G401 (cell line): ENCODE measurements around the gene NDST1. TPM values are rescaled to one million over a fixed set of nuclear protein-coding genes. Genes with fewer than 3 reads are reported as not detected.
"Not testable (repeated sequence)": the region's sequence is repeated elsewhere in the genome, so short reads cannot be mapped to it uniquely, and the experiment has no call there.

Experiments
- DNase-seq: peaks from one replicate; pipeline ENCODE4 v3.0.0-alpha.2; 2015; ENCODE audit warnings: low spot score
- in situ Hi-C: cut with HindIII; loops from 2 replicates; pipeline ENCODE4 v1.10.0; 2016; ENCODE audit warnings: low sequenced_read_pairs, mixed read lengths
- total RNA-seq: library from RNA; depleted of rRNA; stranded (reverse); fragments of >200 nt; shearing (Covaris generic); gene quantifications from 2 replicates; pipeline ENCODE4 v1.2.3, GENCODE V29; 2014; rRNA removed

Gene NDST1
- total RNA-seq = 68.1 and 76.0 TPM in 2 replicates

GRCh38 chr5:150507474-150508276 is at the start of gene NDST1:
Gene NDST1 (plus strand): TSS chr5:150508131. CDS start chr5:150521255, 13,124 bp downstream.
- no peak for DNase-seq
- in situ Hi-C loops = no loop called here

- in situ Hi-C loops = no loop called here
- peak; percentile 59 for DNase-seq
These were observed 49.0 kb upstream of the NDST1 start for GRCh38 chr5:150458802-150459557.

GRCh38 chr5:150460781-150461180 is 47.1 kb upstream of the NDST1 start:
- DNase-seq = no peak
- in situ Hi-C loops = no loop called here

- no peak for DNase-seq
- in situ Hi-C loops = no loop called here
These were observed 46.7 kb upstream of the NDST1 start for GRCh38 chr5:150461231-150461630.

- in situ Hi-C loops = no loop called here
- DNase-seq = no peak
These were observed 43.3 kb upstream of the NDST1 start for GRCh38 chr5:150464554-150465012.

GRCh38 chr5:150465927-150466326 is 42.0 kb upstream of the NDST1 start:
- in situ Hi-C loops = no loop called here
- no peak for DNase-seq

GRCh38 chr5:150468206-150468605 is 39.7 kb upstream of the NDST1 start:
- DNase-seq = no peak
- in situ Hi-C loops = no loop called here

- in situ Hi-C loops = no loop called here
- peak; percentile 25 for DNase-seq
These were observed 38.0 kb upstream of the NDST1 start for GRCh38 chr5:150469718-150470469.

GRCh38 chr5:150473673-150474358 is 34.1 kb upstream of the NDST1 start:
- peak; percentile 50 for DNase-seq
- in situ Hi-C loops = no loop called here

- DNase-seq, in situ Hi-C loops: not testable (repeated sequence)
These were observed 31.4 kb upstream of the NDST1 start for GRCh38 chr5:150476568-150476967.

- in situ Hi-C loops = no loop called here
- DNase-seq = no peak
These were observed 28.5 kb upstream of the NDST1 start for GRCh38 chr5:150479416-150479815.

GRCh38 chr5:150481708-150481965 is 26.3 kb upstream of the NDST1 start:
- no peak for DNase-seq
- in situ Hi-C loops = no loop called here

- in situ Hi-C loops = no loop called here
- no peak for DNase-seq
These were observed 25.9 kb upstream of the NDST1 start for GRCh38 chr5:150481972-150482406.

GRCh38 chr5:150484964-150485692 is 22.8 kb upstream of the NDST1 start:
- in situ Hi-C loops = no loop called here
- no peak for DNase-seq

GRCh38 chr5:150485693-150486401 is 22.1 kb upstream of the NDST1 start:
- in situ Hi-C loops = no loop called here
- no peak for DNase-seq

GRCh38 chr5:150486402-150487198 is 21.3 kb upstream of the NDST1 start:
- DNase-seq = peak; percentile 45
- in situ Hi-C loops = no loop called here
